ENCODE results near the gene MTUS2.
"Not testable (repeated sequence)": the region's sequence is repeated elsewhere in the genome, so short reads cannot be mapped to it uniquely, and the experiment has no call there.

MTUS2 gene

GRCh38 chr13:29174093-29174492 is 354.0 kb downstream of the MTUS2 start:
- no peak for DNase-seq

GRCh38 chr13:29175250-29175873 is 355.2 kb downstream of the MTUS2 start:
- no peak for DNase-seq

GRCh38 chr13:29180055-29180454 is 359.9 kb downstream of the MTUS2 start:
- no peak for DNase-seq

- DNase-seq = no peak
Observed at GRCh38 chr13:29182216-29182615, 362.1 kb downstream of the MTUS2 start.

GRCh38 chr13:29185926-29186325 is 365.8 kb downstream of the MTUS2 start:
- DNase-seq = no peak

- DNase-seq = no peak
Observed at GRCh38 chr13:29187584-29187983, 367.4 kb downstream of the MTUS2 start.

- DNase-seq = no peak
Observed at GRCh38 chr13:29190298-29190697, 370.2 kb downstream of the MTUS2 start.

GRCh38 chr13:29193083-29193482 is 372.9 kb downstream of the MTUS2 start:
- DNase-seq = no peak

GRCh38 chr13:29195456-29195855 is 375.3 kb downstream of the MTUS2 start:
- DNase-seq = no peak

GRCh38 chr13:29196409-29197074 is 376.4 kb downstream of the MTUS2 start:
- DNase-seq = no peak

- DNase-seq = not testable (repeated sequence)
Observed at GRCh38 chr13:29202753-29203152, 382.6 kb downstream of the MTUS2 start.

GRCh38 chr13:29204651-29205050 is 384.5 kb downstream of the MTUS2 start:
- DNase-seq = no peak

- no peak for DNase-seq
Observed at GRCh38 chr13:29210676-29211075, 390.5 kb downstream of the MTUS2 start.

GRCh38 chr13:29211162-29211561 is 391.0 kb downstream of the MTUS2 start:
- DNase-seq = not testable (repeated sequence)

GRCh38 chr13:29222458-29222857 is 402.3 kb downstream of the MTUS2 start:
- DNase-seq = no peak

- no peak for DNase-seq
Observed at GRCh38 chr13:29224206-29224605, 404.1 kb downstream of the MTUS2 start.

- DNase-seq = no peak
Observed at GRCh38 chr13:29227576-29227975, 407.4 kb downstream of the MTUS2 start.

- DNase-seq = no peak
Observed at GRCh38 chr13:29230299-29230845, 410.2 kb downstream of the MTUS2 start.

GRCh38 chr13:29239653-29240525 is 419.8 kb downstream of the MTUS2 start:
- no peak for DNase-seq

GRCh38 chr13:29254626-29255370 is 434.7 kb downstream of the MTUS2 start:
- no peak for DNase-seq

GRCh38 chr13:29255567-29255966 is 435.4 kb downstream of the MTUS2 start:
- no peak for DNase-seq

GRCh38 chr13:29260684-29261083 is 440.5 kb downstream of the MTUS2 start:
- DNase-seq = no peak

- no peak for DNase-seq
Observed at GRCh38 chr13:29266261-29266660, 446.1 kb downstream of the MTUS2 start.

Data from amniotic stem cell (primary cell).